Heart right ventricle (tissue), 16 donors: ENCODE measurements around the gene TWIST2. TPM values are rescaled to one million over a fixed set of nuclear protein-coding genes. Genes with fewer than 3 reads are reported as not detected.

Experiments
- ATAC-seq, 8 donors: fragments of 200-7000 bp; cut with Tn5 transposase; one replicate each; pipeline ENCODE4 v1.9.1; 2020; ENCODE audit warnings: mild to moderate bottlenecking in 8 of 8, moderate library complexity in 8 of 8, moderate number of reproducible peaks in 1 of 8
- DNase-seq, 2 donors: peaks; one replicate each; pipeline ENCODE4 v3.0.0-alpha.2; 2020
- H3K27ac ChIP-seq, 10 donors: fragments of 200-600 bp; sonication (generic) in 2 of 10; one replicate each; pipeline versions ENCODE4 v1.5.0 to v1.8.0; 2020 to 2022; ENCODE audit warnings: mild to moderate bottlenecking in 3 of 10
- H3K27me3 ChIP-seq, 7 donors: fragments of 200-600 bp; one replicate each; pipeline ENCODE4 v1.8.0; 2021 to 2022; ENCODE audit warnings: mild to moderate bottlenecking in 2 of 7
- H3K36me3 ChIP-seq, 9 donors: fragments of 200-600 bp; sonication (generic) in 1 of 9; one replicate each; pipeline versions ENCODE4 v1.5.0 to v1.8.0; 2020 to 2022; ENCODE audit warnings: mild to moderate bottlenecking in 2 of 9
- H3K4me1 ChIP-seq, 9 donors: fragments of 200-600 bp; sonication (generic) in 1 of 9; one replicate each; pipeline versions ENCODE4 v1.5.0 to v1.8.0; 2020 to 2022; ENCODE audit warnings: mild to moderate bottlenecking in 4 of 9
- H3K4me3 ChIP-seq, 10 donors: fragments of 200-600 bp; sonication (generic) in 2 of 10; one replicate each; pipeline versions ENCODE4 v1.5.0 to v1.8.0; 2020 to 2022; ENCODE audit warnings: mild to moderate bottlenecking in 7 of 10, moderate library complexity in 2 of 10
- H3K9me3 ChIP-seq, 11 donors: fragments of 200-600 bp in 10 of 11; sonication (generic) in 2 of 11; one replicate each; pipeline versions ENCODE4 v1.5.0 to v1.8.0; 2013 to 2022; ENCODE audit warnings: mild to moderate bottlenecking in 2 of 11, control low read depth in 1 of 11, moderate library complexity in 1 of 11
- CTCF ChIP-seq, 9 donors: fragments of 200-600 bp; sonication (generic) in 2 of 9; IDR thresholded peaks; one replicate each; pipeline versions ENCODE4 v1.5.0 to v1.8.0; 2021 to 2022; ENCODE audit warnings: antibody characterized with exemption in 9 of 9, mild to moderate bottlenecking in 5 of 9, moderate library complexity in 1 of 9
- whole genome bisulfite sequencing, 2 donors: extraction: QIAGEN DNeasy Blood & Tissue Kit; methylation state at CpG; one replicate each; pipeline ENCODE4 v1.1.7; 2013; ENCODE audit warnings: inconsistent platforms in 1 of 2; 5-methylcytosine and 5-hydroxymethylcytosine counted together
- intact Hi-C, 10 donors: fragments of 100-400 bp; cut with DNase I; formaldehyde crosslinking; loops; one replicate each; pipeline versions ENCODE4 v1.11.1 to v1.14.2; 2022
- polyA plus RNA-seq, 2 donors: library from polyadenylated mRNA; stranded (reverse); fragments of 200-250 nt; gene quantifications; one replicate each; pipeline ENCODE4 v1.2.3, GENCODE V29; 2013
- total RNA-seq, 10 donors: library from RNA; stranded (reverse); fragmentation: NEBNext Ultra II Directional in 3 of 10; extraction: Animal tissue kit (Norgen Biotek cat#: 25700) in 3 of 10; gene quantifications; one replicate each; pipeline versions ENCODE4 v1.2.1 to v1.2.4, GENCODE V29; 2021 to 2023
- donor health status: Arrhythmogenic right ventricular cardiomyopathy.
- donor health status: ischemic (EF 13 %, LVEDD 7.1; RV severe dilation, severe dysfunction).
- donor health status: healthy with polysubstance abuse.
- donor health status: DM: no; HTN: yes; CAD: no.
- donor health status: DM: no; HTN: no; CAD: no.
- donor health status: ischemic (EF 25% LVEDD 6.9; RV normal size, moderate dysfunction).
- donor health status: ischemic (EF 25% LVEDD 5.7; RV mildly dilated, moderate dysfunction).
- donor health status: healthy.
- donor health status: DM: yes; HTN: yes; CAD: no.
- donor health status: Ischemic cardiomyopathy.
- donor health status: ischemic (EF 35%, LVEDD 5.7; RV mildly dilated, moderate dysfunction).
- donor health status: nonischemic (EF 11% LVEDD 7.7; RV severe dilation, severe dysfunction).
- donor health status: DM: yes; HTN: yes; CAD: no.
- donor health status: PGD.
- donor health status: ischemic (EF 29% LVEDD 5.4; RV normal size, mild dysfunction).
- donor health status: nonischemic (EF 23%, LVEDD 6.1; RV moderate dilation, normal function).

The TWIST2 gene
- total and polyA plus RNA-seq, 12 donors, result 0.19 to 3.5 (median 1.1) TPM

GRCh38 chr2:238906254-238906935 is 58.5 kb downstream of the TWIST2 start:
- Histone ChIP-seq H3K27ac (no peak overlapping the region), H3K9me3 (no peaks in the 10 kb centered on the region), H3K27me3 (peaks cover 0 to 23% (median 5%) of the 10 kb centered on the region in 7 donors), H3K4me3 (no peak overlapping the region), H3K36me3 (no peaks in the 10 kb centered on the region), H3K4me1 (no peaks in the 10 kb centered on the region)
- TF ChIP-seq CTCF (IDR thresholded peaks at IDR 0.05), result no peak
- intact Hi-C loops, result no loop called here
- WGBS, 2 donors, result 85 to 90% methylated on average over 20 of the region's 20 CpGs
- ATAC-seq (no peak), DNase-seq (no peak)

GRCh38 chr2:238906936-238907716 is 59.2 kb downstream of the TWIST2 start:
- no peaks in the 10 kb centered on the region for H3K36me3 ChIP-seq
- ATAC-seq (no peak), DNase-seq (no peak)
- H3K4me1 ChIP-seq, result no peaks in the 10 kb centered on the region
- intact Hi-C loops, result no loop called here
- no peak for TF ChIP-seq CTCF (IDR thresholded peaks at IDR 0.05)
- H3K9me3 ChIP-seq, result no peaks in the 10 kb centered on the region
- 85% methylated on average over 24 of the region's 24 CpGs for WGBS, 2 donors
- no peak overlapping the region for H3K4me3 ChIP-seq
- H3K27me3 ChIP-seq, result peaks cover 0 to 22% (median 0%) of the 10 kb centered on the region in 7 donors
- H3K27ac ChIP-seq, result no peak overlapping the region

GRCh38 chr2:238907717-238908173 is 59.9 kb downstream of the TWIST2 start:
- TF ChIP-seq CTCF (IDR thresholded peaks at IDR 0.05), result no peak
- peaks cover 0 to 28% (median 0%) of the 10 kb centered on the region in 7 donors for H3K27me3 ChIP-seq
- no peaks in the 10 kb centered on the region for H3K4me1 ChIP-seq
- H3K36me3 ChIP-seq, result no peaks in the 10 kb centered on the region
- no peak overlapping the region for H3K4me3 ChIP-seq
- no peaks in the 10 kb centered on the region for H3K9me3 ChIP-seq
- DNase-seq (no peak), ATAC-seq (no peak)
- no peak overlapping the region for H3K27ac ChIP-seq
- WGBS, 2 donors, result 99 to 100% methylated on average over 5 of the region's 5 CpGs
- intact Hi-C loops, result no loop called here

GRCh38 chr2:238908960-238909951 is 61.4 kb downstream of the TWIST2 start:
- DNase-seq (peak in 1 of 2 donors; percentile 56), ATAC-seq (peak; percentile 24 to 61 (median 48))
- Histone ChIP-seq H3K27ac (peak overlapping the region in 1 of 10 donors; percentile 33), H3K27me3 (peaks cover 0 to 33% (median 0%) of the 10 kb centered on the region in 7 donors), H3K9me3 (no peaks in the 10 kb centered on the region), H3K36me3 (no peaks in the 10 kb centered on the region), H3K4me3 (no peak overlapping the region), H3K4me1 (no peaks in the 10 kb centered on the region)
- no peak for TF ChIP-seq CTCF (IDR thresholded peaks at IDR 0.05)
- intact Hi-C loops, result no loop called here
- 50 to 52% methylated on average over 43 of the region's 43 CpGs for WGBS, 2 donors
